GM19397 (cell line): ENCODE data around the gene PLPPR1.

Source experiments
- ATAC-seq: cut with Tn5 transposase; IDR thresholded peaks from one replicate; pipeline ENCODE4 v1.9.1; 2021; ENCODE audit warnings: mild to moderate bottlenecking, moderate library complexity; ENCODE audit not compliant: unreplicated experiment

Gene PLPPR1

DNA sequence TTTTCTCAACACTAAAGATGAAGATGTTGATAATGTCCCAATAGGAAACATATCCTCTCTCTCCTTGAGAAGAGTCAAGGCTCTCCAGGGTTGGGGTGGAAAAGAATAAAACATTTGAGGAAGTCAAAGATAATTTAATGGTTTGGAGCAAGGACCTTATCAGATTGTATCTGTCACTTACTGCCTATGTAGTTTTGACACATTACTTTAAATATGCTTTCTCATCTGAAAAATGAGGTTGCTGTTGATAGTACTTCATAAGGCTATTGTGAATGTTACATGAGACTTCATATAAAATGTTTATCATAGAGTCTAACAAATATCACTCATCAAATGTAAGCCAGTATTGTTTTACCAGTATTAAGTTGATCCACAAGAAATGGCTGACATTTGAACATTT lies 307.6 kb downstream of the PLPPR1 start:
- ATAC-seq = no peak

DNA sequence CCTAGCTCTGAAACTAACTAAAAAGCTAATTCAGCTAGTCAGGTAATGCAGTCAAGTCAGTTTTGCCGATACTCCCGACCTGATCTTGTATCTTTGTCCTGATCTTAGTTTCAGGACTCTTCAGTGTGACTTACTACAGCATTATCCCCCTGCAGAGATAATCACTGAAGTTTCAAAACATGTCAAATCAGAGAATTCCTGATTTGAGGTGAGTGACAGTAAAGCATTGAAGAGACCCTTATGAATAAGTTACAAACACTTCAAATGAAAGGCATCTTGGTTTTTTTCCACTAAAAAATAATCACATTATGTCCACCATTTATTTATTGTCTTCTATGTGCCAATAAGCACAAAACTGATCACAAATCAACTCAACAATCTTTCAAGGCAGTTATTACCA lies 308.7 kb downstream of the PLPPR1 start:
- no peak for ATAC-seq

DNA sequence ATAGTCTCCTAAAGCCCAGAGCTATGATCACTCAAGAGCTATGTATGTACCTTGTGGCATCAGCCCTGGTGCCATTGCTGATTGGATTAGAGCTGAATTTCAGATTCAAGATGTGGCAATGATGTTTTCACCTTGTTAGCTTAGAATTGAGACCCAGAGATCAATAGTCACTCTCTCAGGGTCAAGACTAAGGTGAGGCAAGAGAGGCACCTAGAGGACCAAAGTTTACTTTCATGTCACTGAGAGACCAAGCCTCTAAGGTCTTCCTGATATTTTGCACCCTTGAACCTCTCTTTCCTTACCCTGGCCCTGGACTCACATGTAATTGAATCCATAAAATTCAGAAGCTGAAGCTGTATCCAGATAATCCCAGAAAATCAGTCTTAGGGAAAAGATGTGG lies 313.4 kb downstream of the PLPPR1 start:
- no peak for ATAC-seq

DNA sequence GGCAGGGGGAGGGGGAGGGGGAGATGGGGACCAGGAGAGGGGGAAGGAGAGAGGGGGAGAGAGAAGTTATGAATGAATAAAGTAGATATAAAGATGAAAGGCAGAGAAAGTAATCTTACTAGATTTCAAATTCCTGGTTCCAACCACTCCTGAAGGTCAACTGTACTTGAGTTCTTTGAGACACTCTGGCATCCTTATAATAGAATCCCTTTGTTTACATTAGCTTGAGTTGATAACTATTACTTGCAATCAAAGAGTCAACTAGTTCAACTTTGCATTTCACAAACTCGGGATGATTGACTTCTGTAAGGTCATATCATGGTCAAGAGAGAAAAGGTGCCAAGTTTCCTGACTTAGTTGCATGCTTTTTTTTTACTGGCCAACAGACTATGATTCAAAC lies 314.1 kb downstream of the PLPPR1 start:
- no peak for ATAC-seq

DNA sequence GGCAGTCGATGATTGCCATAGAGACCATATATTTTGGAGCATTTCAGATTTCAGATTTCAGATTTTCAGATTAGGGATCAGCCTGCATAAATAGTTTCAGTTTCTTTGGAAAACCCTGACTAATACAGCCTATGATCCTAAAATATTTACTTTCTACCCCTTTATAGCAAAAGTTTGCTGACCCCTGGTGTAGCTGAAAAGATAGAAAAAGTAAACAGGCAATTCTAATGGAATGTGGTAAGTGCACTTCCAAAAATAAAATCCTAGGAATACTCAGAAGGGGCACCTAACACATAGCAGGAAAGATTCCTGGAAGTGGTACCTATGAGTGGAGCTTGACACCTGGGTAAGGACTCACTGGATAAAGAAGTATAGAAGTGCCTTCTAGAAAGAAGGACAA lies 321.8 kb downstream of the PLPPR1 start:
- no peak for ATAC-seq

DNA sequence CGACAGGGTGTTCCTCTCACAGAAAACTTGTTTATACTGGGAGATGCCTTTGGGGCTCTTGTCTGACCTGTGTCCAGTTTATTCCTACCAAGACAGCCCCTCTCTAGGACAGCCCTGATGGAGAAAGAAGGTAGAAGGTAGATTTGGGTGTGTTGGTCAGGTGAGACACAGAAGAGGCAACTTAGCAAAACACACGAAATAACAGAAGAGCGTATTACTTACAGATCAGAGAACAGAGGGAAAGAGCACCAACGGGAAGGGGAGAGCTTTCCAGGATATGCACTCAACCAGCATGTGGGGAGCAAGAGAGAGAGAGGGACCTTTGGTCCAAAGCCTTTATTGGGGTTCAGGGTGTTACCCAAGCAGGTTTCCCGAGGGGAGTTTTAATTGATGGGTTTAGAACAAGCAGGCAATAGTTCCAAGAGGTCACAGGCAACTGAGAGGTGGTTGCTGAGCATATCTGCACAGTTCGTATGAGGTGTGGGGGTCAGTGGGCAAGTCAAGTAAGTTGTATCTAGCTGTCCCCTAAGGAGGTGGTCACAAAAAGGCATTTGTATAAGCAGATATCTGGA lies 324.5 kb downstream of the PLPPR1 start:
- no peak for ATAC-seq

DNA sequence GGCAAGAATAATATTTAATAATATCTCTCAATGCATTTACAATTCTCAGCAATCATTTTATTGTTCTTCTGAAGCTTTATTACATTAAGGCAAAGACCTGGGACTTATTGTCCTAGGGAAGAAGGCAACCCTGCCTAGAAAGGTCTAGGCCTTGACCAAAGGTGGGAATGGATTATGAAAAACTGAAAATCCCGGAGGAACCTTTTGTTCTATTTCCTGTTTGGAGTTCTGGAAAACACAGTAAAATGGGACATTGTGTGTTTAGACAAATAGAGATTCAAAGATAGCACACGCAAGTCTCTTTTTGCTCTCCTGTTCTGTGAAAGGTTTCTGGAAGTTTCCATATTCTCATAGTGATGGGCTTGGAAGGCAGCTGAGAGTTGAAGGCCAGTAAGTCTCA lies 325.2 kb downstream of the PLPPR1 start:
- no peak for ATAC-seq

DNA sequence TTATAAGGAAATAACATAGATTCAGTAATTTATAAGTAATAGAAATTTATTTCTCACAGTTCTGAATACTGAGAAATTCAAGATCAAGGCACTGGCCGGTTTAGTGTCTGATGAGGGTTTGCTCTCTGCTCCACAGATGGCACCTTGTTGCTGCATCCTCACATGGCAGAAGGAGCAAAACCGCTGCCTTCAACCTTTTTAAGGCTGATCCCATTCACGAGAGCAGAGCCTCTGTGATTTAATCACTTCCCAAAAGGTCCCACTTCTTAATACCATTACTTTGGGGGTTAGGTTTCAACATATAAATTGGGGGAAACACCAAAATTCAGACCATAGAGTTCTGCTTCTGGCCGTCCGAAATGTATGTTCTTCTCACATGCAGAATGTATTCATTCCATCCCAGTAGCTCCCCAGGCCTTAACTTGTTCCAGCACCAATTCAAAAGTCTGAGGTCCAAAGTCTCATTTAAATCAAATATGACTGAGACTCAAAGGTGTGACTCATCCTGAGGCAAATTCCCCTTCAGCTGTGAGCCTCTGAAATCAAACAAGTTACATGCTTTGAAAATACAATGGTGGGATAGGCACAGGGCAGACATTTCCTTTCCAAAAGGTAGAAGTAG lies 325.7 kb downstream of the PLPPR1 start:
- no peak for ATAC-seq

DNA sequence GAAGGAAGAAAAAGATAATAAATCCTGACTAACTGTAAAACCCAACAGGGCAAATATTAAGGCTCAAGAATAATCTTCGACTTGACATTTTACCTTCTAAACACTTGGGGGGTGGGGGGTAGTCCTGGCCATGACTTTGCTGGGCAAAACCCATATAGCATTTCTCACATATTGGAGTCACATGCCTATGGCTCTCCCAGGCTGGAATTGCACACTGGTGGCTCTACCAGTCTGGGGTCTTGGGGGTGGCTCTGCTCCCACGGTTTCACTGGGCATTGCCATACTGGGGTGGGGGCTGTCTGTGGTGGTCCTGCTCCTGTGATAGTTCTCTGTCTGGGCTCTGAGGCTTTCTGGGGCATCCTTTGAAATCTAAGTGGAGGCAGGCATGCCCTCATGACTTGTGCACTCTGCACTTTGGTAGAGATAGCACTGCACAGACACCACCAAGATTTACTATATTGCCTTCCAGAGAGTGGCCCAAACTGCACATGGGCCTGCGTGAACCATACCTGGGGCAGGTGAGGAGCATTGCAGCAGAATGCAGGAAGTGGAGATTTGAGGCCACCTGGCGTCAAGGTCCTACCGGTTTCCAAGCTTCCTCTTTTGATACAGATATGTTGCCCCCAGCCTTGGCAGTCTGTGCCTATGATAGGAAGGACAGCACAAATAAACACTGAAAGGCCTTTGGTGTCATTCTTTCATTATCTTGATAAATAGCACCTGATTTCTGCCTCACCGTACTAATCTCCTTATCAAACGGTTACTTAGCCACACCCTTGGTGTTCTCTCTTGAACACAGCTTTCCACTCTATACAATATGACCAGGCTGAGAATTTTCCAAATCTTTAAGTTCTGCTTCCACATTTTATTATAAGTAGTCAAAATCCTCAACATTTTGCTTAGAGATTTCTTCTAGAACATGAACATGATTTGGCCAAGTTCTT lies 326.5 kb downstream of the PLPPR1 start:
- no peak for ATAC-seq

DNA sequence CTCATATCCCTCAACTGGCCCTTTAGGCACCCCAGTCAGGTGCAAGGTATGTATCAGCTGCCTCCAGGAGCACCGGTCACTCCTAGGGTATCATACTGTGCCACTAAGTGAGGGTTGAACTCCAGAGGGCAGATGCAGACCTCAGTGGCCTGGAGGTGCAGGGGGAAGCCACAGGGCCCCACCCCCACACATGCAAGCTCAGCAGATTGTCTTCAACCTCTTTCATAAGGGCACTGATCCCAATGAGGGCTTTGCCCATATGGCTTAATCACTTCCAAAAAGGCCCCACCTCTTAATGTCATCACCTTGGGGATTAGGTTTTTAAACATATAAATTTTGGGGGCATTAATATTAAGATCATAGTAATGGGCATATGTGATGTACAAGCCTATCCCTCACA lies 328.1 kb downstream of the PLPPR1 start:
- ATAC-seq = no peak

DNA sequence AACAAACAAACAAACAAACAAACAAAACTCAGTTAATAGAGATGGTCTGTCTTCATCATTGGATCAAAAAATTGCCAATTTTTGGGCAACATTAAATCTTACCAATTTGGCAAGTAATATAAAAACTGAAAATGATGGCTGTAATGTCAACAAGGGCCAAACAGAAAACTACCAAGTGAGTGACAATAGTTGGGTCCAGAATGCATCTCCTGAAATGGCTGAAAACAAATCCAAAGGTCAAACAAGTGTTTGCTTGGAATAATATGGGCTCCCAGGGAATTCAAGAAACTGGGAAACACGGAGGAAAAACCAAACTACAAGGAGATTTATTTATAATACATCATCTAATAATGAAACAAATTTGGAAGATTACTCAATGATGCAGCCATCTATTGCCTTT lies 331.2 kb downstream of the PLPPR1 start:
- no peak for ATAC-seq

DNA sequence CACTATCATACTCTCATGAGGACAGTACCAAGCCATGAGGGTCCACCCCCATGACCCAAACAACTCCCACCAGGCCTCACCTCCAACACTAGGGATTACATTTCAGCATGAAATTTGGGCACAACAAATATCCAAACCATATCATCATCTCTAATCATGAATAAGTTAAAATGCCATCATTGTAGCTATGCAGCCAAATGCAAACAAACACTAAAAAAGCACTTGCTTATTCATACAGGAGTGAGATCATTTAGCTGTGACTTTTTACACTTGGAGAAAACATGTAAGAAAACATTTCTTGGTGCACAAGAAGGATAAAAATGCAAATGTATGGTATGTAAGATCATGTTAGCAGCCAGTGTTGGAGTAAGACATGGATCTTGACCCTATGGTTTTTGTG lies 332.1 kb downstream of the PLPPR1 start:
- no peak for ATAC-seq

DNA sequence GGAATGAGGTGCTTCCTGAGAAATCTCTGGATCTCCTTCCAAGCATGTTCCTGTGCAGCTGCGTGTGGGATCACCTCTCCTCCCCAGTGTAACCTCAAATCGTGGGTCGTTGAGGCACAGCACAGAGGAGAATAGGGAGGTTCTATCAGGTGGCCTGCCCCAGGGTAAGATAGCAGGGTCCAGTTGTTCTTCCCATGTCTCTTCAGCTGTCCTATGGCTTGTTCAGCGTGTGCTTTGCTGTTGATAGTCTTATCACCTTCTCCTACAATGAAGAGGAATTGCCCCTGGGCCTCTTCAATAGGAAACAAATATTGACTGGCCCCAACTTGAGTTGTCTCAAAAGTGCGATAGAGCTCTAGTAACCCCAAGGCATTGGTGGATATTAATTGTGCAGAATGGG lies 333.9 kb downstream of the PLPPR1 start:
- ATAC-seq = no peak

DNA sequence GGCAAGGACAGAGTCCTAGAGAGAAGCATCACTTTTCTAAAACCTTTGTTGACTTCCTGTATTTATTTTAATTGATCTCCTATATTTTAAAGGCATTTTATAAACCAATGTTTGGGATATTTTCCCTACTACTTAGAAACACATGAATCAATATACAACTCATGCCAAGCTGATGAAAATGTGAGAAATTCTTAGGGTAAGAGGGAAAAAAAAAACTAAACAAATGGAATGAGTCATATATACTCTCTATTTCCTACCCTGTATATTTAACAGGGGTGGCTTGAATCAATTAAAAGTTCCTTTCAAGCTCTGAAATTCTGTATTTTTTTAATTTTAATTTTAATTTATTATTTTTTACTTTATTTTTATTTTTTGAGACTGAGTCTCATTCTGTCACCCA lies 336.7 kb downstream of the PLPPR1 start:
- ATAC-seq = no peak

DNA sequence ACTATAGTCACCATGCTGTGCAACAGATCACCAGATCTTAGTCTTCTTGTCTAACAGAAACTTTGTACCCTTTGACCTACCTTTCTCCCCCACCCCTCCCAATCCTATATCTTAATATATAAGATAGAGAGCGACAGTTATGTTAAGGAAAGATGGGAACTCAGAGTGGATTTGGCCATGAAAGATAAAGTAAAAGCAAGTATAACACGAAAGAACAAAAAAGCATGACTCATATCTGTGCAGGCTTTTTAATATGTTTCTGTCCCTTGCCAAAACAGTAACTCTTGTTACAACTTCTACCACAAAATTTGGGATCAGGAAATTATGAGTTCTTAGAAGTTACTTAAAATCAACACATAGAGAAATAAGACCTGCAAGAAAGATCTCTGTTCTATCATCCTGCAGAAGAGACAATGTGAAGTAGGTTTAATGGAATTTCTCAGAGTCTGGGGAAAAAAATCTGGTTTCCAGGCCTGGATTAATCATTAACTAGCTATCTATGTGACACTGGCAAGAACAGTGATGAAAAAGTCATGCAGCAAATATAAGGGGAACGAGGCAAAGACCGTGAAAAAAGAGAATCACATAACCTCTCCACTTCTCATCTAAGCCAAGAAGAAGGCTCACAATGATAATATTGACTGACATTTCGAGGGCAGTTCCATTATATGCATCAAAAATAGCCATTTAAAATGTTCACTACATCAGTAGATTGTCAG lies 337.7 kb downstream of the PLPPR1 start:
- no peak for ATAC-seq

DNA sequence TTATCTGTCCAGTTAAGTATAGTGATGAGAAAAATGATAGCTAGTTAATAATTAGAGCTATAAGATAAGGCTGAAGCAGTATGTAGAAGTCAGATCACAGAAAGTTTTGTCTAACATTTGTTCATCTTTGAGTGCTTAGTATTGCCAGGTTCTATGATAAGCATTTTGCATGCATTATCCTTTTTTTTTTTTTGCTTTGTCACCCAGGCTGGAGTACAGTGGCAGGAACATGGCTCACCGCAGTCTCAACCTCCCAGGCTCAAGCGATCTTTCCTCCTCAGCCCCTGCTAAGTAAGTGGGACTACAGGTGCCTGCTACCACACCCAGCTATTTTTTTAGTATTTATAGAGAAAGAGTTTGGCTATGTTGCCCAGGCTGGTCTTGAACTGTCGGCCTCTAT lies 338.8 kb downstream of the PLPPR1 start:
- no peak for ATAC-seq

DNA sequence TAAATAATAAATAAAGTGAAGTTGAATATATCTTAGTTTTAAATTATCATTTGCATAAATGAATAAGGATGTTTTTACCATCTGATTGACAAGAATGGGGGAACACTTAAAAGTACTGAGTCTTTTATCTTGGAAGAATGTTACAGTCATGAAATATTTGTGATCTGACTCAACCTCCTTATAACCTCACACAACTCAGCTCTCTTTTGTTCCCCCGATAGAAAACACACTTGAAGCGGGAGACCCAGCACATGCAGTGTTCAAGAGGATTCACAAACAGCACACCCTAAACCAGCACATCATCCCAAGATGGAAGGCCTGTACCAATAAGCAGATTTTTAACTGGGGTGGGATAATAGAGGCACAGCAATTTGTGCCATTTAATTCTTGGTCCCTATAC lies 340.8 kb downstream of the PLPPR1 start:
- ATAC-seq = no peak

DNA sequence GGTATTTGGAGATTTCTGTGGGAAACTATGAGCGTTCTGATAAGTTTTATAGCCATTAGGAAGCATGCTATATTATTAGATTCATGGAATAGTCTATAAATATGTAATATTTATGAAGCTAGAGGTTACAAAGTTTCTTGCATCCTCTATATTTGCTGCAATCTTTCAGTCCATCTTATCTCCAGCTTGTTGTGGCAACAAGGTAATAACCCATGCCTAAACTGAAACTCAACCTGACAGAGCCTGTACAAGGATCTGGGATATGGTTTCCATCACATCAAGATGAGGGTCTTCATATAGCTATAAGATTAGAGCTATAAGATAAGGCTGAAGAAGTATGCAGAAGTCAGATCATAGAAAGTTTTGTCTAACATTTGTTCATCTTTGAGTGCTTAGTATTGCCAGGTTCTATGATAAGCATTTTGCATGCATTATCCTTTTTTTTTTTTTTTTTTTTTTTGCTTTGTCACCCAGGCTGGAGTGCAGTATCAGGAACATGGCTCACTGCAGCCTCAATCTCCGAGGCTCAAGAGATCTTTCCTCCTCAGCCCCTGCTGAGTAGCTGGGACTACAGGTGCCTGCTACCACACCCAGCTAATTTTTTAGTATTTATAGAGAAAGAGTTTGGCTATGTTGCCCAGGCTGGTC lies 341.5 kb downstream of the PLPPR1 start:
- ATAC-seq = no peak

DNA sequence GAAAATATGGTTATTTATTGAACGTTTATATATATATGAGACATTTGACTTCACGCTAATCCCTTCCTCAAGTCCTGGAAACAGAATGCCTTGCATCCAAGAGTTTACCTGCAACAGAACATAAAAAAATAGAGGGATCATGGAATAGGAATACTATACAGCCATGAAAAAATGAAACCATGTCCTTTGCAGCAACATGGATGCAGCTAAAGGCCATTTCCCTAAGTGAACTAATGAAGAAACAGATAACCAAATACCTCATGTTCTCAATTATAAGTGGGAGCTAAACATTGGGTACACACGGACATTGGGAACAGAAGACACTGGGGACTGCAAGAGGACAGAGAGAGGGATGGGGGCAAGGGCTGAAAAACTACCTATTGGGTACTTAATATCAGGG lies 343.3 kb downstream of the PLPPR1 start:
- ATAC-seq = no peak

DNA sequence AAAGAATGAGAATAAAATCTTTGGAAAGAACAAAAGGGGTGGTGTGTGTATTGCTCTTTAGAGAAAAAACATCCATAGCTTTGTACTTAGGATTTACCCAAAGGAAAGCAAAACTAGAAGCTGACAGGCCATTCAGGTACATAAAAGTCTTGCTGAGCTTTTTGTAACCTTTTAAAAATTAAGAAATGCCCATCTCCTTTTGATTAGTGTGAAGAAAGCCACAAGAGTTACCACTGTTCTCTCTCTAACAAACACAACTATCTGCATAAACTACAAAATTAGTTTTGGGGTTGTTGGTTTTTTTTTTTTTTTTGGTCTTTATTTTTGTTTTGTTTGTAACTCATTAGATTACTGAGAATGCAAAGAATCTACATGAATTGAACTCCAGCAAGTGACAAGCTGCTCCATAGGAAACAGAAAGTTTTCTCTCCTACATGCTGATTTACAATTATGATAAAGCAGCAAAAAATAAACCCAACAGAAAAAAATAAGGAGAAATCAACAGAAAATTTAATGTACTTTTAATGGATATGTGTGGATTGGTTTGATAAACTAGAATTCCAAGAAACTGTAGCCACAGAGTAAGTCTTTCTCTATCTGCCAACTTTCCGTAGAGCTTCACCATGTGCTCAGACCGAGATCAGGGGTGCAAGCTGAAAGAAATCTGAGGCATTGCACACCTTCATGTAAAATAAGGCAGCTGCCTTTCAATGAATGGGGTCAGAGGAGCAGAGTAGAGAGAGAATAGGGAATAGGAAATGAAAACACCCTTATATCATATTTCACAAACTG lies 344.0 kb downstream of the PLPPR1 start:
- ATAC-seq = no peak
